Measurements from ENCODE around the gene DLEC1.

DLEC1 gene

GRCh38 chr3:38006031-38006430 is 33.0 kb upstream of the DLEC1 start:
- no peak for DNase-seq (ENCODE audit: low read depth)
- no peak overlapping the region for H3K4me3 ChIP-seq (ENCODE audit: control insufficient read depth, low read depth, low read length)
- TF ChIP-seq CTCF (IDR thresholded peaks at IDR 0.05; ENCODE audit: control insufficient read depth, insufficient read depth, low read depth, low read length, missing control alignments): no peak

- no peak for TF ChIP-seq CTCF (IDR thresholded peaks at IDR 0.05; ENCODE audit: control insufficient read depth, insufficient read depth, low read depth, low read length, missing control alignments)
- H3K4me3 ChIP-seq (ENCODE audit: control insufficient read depth, low read depth, low read length): no peak overlapping the region
- no peak for DNase-seq (ENCODE audit: low read depth)
Measured at GRCh38 chr3:38006445-38006995, 32.5 kb upstream of the DLEC1 start.

GRCh38 chr3:38007754-38008090 is 31.3 kb upstream of the DLEC1 start:
- DNase-seq (ENCODE audit: low read depth): no peak
- no peak for TF ChIP-seq CTCF (IDR thresholded peaks at IDR 0.05; ENCODE audit: control insufficient read depth, insufficient read depth, low read depth, low read length, missing control alignments)
- no peak overlapping the region for H3K4me3 ChIP-seq (ENCODE audit: control insufficient read depth, low read depth, low read length)

- TF ChIP-seq CTCF (IDR thresholded peaks at IDR 0.05; ENCODE audit: control insufficient read depth, insufficient read depth, low read depth, low read length, missing control alignments): no peak
- no peak for DNase-seq (ENCODE audit: low read depth)
- no peak overlapping the region for H3K4me3 ChIP-seq (ENCODE audit: control insufficient read depth, low read depth, low read length)
Measured at GRCh38 chr3:38008191-38008701, 30.8 kb upstream of the DLEC1 start.

GRCh38 chr3:38008971-38009580 is 29.9 kb upstream of the DLEC1 start:
- no peak for TF ChIP-seq CTCF (IDR thresholded peaks at IDR 0.05; ENCODE audit: control insufficient read depth, insufficient read depth, low read depth, low read length, missing control alignments)
- H3K4me3 ChIP-seq (ENCODE audit: control insufficient read depth, low read depth, low read length): no peak overlapping the region
- no peak for DNase-seq (ENCODE audit: low read depth)

GRCh38 chr3:38009807-38010591 is 29.0 kb upstream of the DLEC1 start:
- no peak for DNase-seq (ENCODE audit: low read depth)
- TF ChIP-seq CTCF (IDR thresholded peaks at IDR 0.05; ENCODE audit: control insufficient read depth, insufficient read depth, low read depth, low read length, missing control alignments): no peak
- H3K4me3 ChIP-seq (ENCODE audit: control insufficient read depth, low read depth, low read length): no peak overlapping the region

Measured in AG09309 (cell line).